GM19438 (cell line): ENCODE data around the gene SPTLC2.
A peak's percentile ranks its signal among the peaks of the same experiment; 100 is the strongest.

Source experiments
- ATAC-seq: cut with Tn5 transposase; IDR thresholded peaks from one replicate; pipeline ENCODE4 v1.9.1; 2021; ENCODE audit warnings: low read depth; ENCODE audit not compliant: unreplicated experiment

The SPTLC2 gene

DNA sequence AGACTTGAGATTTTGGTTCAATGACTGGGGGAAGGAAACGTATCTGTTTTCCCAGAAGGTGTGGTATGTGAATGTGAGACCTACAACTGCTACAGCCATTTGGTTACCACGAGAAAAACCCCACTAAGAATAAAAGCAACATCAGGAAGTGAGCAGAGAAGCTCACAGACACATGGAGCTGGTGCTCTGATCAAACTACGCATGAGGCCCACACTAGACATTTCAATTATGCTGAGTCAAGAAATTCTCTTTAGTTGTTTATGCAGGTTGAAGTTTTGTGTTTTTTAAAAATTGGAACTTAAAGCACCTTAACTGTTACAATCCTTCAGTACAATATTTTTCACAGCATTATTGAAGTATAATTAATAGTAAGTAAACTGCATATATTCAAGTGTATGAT is 8.9 kb upstream of the SPTLC2 start:
- ATAC-seq, result no peak

DNA sequence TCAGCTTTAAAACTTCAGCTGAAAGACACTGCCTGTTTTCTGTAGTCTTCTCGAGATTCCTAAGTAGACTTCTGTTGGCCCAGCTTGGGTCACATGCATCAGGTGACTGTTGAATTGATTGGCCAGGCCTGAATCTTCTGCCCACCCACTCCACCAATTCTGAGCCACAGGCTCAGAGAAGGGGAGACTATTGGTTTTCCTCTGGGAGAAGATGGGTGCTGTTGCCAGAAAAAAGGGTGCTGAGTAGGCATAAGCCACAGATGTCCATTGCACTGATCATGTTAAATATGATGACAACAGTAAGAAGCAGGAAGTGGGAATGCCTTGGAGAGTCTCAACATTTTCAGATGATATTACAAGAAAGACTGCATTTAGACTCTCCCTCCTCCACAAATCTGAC is 6.8 kb upstream of the SPTLC2 start:
- ATAC-seq, result no peak

DNA sequence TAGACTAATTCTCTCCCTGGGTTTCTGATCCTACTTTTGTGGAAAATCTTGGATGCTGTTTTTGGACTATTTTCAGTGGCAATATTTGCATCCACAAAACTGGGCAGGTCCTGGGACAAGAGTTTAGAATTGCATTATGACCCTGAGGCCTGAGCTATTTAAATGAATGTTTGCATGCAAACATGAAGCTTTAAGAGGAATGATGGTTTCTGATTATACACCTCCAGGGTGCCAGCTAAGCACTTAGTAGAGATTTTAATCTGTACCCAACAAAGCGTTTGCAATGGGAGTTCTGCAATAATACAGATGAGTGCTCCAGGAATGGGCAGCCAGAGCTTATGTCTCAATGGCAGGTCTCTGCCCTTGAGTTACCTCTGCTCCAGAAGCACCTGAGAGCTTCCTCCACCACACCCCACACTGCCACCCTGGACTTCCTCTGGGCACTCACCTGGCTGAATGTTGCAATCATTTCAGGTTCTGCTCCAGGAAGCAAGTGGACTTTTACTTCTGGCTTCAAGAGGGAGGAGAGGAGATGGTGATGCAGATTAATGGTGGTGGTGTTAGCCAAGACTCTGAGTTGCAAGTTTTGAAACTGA is 6.0 kb upstream of the SPTLC2 start:
- ATAC-seq, result no peak

DNA sequence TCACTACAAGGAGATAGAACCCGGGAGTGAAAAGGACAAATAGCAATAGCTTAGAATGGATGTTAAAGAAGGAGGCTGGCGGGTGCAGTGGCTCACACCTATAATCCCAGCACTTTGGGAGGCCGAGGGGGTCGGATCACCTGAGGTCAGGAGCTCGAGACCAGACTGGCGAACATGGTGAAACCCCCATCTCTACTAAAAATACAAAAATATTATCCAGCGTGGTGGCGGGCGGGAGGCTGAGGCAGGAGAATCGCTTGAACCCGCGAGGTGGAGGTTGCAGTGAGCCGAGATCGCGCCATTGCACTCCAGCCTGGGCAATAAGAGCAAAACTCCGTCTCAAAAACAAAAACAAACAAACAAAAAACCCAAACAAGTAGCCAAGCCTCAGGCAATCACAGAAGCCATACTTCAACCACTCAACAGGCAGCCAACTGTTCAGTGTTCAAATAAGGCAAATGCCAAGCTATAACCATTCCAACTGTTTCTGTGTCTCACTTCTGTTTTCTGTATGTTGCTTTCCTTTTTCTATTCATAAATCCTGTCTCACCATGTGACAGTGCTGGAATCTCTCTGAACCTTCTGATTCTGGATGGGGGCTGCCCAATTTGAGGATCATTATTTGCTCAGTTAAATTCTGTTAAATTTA is 3.9 kb upstream of the SPTLC2 start:
- ATAC-seq, result no peak

DNA sequence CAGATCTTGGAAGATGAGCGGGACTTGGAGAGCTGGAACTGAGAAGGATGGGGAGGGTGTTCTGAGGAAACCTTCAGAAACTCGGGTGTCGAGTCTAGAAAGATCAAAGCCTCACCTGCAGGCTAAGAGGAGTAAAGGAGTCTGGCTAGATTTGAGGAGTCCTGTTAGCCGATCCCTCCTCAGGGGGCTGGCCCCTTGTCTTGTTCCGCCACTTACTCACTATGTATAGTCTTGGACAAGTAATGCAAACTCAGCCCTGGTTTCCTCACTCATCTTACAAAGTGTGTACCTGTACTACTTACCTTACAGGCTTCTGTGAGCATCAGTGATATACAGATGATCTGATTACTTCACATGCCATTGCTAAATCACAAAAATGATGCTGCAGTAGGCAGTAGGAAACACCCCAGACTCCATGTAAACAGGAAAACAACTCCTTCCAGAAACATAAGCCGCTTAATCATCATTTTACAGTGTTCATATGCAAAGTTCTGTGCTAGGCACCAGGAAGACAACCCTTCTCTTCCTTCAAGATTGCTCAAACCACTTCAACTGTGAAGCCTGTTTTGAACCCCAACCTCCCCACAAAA is 2.0 kb upstream of the SPTLC2 start:
- no peak for ATAC-seq

DNA sequence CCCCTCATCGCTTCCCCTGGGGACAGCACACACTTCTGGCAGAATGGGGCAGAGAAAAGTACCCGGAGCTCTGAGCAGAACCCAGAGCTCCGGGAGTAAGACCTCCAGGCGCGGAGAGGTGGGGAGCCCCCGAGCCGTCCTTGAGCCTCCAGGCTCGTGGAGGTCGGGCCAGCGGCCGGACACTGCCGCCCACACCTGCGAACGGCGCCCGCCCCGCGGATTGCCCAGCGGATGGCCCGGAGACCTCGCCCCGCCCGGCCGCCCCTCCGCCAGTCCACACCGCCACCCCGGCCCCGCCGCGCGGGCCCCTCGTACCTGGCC is 344 bp downstream of the SPTLC2 start:
- peak; percentile 11 for ATAC-seq

DNA sequence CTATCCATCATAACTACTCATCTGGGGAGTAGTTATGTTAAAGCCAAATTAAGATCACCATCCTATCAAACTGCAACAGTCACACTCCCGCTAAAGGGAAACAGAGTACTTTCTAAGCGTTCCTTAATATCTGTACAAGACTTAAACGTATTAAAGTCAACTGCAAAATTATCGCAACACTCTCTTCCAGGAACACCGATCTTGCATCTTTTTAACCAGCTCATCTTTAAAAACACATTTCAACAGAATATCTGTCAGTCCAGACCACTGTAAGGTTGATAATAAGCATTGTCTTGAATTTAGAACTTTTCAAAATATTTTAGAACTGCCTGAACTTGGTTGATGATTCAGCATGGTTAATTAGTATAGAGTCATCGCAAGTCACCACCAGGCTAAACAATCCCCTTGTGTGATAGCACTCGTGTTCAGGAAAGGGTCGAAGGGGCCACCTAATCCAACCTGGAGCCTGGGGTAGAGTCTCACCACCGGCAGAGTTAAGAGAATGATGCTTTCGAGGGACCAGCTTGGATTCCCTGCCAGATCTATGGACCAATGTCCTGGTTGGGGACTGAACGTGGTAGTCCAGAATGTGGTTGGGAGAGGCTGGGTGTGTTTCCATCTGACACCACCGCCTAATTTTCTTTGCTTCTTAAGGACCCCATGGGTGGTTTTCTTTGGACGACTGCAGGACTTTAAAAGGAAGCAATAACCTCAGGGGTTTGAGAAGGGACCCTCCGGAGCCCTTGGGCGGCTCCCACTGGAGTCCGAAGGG is 890 bp downstream of the SPTLC2 start:
- no peak for ATAC-seq

DNA sequence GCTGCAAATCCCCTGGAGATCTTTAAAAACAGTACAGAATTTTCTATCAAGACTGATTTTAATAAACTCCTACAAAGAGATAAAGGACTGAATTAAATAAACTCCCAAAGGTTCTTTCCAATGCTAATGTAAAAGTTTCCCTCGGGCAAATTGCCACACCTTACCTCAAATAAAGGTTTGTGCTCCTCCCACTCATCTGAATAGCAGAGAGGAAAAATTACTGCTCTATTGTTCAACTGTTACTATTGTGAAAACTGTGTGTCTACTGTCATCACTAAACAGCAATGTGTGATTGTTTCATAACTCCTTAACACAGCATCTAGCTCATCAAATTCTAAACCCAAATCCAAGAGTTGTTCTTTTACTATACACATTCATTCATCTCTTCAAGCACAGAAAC is 3.2 kb downstream of the SPTLC2 start:
- ATAC-seq, result no peak

DNA sequence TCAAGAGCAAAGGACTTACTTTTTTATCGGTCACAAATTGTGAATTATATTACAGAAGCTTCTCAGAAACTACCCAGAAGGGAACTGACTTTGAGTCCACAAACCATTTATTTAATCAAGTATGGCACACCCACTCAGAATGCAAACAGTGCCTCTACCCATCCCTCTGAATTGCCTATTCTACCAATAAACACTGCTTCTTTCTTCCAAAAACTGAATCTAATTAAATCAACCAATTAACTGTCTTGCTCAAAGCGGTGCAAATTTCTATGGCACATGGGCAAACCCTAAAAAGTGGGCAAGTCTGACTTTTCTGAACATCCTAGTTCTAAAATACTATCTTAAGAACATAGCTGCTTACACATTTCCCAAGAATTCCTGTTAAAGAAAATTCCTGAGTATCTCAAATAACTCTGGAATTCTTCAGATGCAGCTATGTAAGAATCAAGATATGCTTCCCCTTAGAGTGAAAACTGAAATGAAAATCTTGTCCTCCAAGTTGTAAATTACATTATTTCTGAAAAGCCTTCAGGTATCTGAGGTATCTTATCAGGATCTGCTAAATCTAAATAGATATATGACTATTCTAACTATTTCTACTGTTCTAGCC is 4.3 kb downstream of the SPTLC2 start:
- ATAC-seq, result no peak

DNA sequence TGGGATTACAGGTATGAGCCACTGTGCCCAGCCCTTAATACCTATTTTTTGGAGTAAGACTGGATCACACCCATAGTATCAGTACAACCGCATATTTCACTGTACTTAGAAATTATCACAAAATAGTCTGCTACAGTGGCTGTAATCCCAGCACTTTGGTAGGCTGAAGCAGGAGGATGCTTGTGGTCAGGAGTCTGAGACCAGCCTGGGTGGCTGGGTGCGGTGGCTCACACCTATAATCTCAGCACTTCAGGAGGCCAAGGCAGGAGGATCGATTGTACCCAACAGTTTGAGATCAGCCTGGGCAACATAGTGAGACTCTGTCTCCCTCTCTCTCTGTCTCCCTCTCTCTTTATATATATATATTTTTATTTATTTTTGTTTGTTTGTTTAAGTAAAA is 5.9 kb downstream of the SPTLC2 start:
- no peak for ATAC-seq

DNA sequence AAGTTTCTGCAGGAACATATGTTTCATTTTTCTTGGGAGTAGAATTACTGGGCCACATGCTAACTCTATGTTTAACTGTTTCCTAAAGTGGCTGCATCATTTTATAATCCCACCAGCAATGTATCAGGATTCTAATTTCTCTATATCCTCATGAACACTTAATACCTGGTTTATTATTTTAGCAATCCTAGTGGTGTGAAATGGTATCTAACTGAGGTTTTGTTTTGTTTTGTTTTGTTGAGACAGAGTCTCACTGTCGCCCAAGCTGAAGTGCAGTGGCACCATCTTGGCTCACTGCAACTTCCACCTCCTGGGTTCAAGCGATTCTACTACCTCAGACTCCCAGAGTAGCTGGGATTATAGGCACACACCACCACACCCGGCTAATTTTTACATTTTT is 6.5 kb downstream of the SPTLC2 start:
- ATAC-seq, result no peak

DNA sequence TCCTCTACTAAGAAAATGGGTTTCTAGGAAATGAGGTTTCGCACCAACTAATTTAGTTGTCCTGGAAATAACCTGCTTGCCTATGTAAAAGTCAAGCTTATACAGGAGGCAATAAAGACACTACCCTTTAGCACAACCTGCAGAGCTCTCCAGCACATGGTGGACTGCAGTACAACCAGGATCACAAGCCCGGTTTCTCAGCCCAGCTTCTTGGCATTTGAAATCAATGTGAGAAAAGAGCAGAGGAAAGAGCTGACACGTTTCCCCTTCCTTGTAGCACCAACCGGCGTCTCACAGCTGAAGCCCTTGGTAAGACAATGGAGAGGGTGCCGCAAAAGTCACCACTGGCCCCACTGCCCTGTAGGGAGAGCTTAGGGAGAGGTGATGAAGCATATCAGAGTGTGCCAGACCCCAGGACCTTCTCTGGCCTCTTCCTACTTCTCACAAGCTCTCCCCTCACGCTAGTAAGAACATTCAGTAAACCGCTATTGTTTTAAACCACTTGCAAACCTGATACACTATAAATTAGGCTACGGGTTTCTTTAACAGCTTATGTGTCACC is 8.6 kb downstream of the SPTLC2 start:
- no peak for ATAC-seq

DNA sequence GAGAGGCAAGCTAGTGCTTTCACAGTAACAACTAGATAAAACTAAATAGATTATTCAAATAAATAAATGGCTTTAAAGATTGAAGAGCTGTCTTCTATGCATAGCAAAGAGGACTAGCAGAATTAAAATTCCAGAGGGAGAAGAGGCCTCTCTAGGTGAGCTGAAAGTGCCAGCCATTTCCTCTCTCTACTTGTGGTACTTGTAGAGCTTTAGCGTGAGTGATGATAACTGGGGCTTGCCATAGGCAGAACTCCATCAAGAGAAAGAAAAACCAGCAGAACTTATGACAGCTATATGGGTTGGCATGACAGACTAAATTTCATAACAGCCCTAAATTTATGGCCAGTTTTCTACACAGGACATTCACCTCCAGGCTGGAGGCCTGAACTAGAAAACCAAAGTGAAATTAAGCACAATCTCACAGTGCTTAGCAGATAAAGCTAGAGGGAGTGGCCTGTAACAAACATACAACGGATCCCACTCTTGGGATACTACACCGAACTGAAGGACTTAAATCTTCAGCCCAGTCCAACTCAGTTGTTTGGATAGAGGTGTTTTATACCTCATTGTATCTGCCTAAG is 11.0 kb downstream of the SPTLC2 start:
- ATAC-seq, result no peak

DNA sequence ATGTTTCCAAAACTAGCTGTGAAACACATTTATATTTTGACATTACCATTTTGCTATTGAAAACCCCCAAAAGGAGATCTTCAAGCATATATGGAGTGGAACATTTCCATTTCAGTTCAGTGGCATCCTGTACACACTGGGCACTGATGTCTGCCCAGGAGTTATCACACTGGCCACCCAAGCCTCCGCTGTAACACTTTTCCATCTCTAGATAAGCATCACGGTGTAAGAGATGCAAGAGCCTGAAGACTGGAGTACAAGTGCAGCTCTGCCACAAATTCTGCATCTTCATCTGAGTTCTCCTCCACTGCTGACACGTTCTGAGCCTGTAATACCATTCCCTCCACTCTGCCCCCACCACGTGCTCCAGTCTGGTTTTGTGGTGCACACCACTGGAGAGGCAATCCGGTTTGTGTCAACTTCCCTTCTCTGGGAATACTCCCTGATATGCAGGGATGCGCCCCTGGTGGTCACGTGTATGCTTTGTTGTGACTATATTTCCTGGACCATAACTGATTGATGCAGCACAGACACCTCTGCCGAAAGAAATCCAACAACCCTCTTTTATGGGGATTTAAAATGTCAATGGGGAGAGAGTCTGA is 12.7 kb downstream of the SPTLC2 start:
- no peak for ATAC-seq

DNA sequence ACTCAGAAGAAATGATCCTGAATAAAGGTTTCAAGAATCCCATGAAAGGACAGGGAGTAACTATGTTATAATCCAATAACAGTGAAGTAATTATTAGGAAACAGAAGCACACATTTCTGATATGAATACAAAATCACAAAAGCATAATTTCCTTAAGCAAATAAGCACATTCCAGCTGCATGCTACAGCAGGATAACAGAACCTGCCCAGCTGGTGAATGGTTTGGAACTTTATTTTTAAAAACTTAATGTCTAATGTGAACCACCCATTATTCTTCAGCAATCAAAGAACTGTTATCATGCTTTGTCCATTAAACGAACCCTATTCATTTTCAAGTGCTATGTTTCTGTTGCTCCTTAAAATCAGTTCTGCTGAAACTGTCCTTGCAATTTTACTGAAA is 13.4 kb downstream of the SPTLC2 start:
- ATAC-seq, result no peak

DNA sequence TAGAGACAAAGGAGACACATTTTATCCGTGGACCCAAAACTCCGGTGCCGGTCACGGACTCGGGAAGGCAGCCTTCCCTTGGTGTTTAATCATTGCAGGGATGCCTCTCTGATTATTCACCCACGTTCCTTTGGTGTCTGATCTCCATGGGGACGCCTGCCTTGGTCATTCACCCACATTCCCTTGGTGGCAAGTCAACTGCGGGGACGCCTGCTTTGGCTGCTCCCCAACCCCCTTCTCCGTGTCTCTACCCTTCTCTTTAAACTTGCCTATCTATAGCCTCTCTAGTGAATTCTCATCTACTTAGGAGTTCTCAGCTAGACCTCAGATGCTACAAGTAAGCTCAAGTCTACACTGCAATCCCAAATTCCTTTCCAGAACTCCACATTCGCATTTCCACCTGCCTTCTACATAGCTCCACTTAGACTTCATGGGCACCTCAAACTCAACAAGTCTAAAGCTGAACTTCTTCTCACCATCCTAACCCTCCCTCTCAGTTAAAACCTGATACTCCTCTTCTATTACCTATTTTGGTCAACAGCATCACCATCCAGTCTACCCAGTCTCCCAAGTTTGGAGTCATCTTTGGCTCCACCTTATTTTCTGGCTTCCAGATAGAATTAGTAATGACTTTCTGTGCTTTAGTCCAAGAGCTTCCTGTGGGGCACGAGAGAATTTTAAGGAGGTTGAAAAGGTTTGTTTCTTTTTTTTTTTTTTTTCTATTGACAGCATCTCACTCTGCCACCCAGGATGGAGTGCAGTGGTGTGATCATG is 14.4 kb downstream of the SPTLC2 start:
- no peak for ATAC-seq

DNA sequence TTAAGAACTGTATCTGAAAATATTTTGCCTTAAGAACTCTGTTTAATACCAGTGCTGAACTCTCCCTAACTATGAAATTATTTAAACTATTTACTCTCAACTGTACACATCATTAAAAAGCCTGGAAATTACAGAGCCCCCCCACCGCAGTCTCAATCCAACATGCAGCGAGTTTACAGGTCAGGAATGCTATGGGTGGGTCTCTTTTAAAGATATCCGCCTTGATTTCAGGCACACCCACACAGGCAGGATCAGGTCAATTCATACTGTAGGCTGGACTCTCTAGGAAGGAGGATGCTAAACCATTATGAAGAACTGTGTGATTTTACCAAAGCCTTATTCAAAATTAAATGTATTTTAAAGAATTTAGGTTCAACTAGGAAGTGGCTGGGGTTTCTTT is 16.5 kb downstream of the SPTLC2 start:
- no peak for ATAC-seq

DNA sequence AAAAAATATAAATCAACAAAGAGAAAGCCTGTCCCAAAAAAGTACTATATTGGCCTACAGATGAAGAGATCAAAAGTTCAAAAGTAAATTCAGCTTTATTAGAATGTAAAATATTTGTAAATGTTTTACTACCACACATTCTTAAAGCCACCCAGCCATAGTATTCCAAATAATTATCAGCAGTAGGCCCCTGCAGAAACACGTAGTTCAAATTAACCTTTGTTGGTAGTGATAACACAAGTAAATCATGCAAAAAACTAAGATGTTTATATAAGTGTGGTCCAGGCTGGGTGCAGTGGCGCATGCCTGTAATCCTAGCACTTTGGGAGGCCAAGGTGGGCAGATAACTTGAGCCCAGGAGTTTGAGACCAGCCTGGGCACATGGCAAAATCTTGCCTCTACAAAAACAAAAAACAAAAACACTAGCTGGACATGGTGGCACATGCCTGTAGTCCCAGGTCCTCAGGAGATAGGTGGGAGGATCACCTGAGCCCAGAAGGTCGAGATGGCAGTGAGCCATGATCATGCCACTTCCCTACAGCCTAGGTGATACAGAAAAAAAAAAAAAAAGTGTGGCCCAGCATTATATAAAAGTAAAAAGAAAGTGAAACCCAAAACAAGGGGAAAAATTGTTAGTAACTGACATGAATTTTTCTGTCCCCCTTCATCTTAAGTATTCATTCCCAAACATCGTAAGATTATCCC is 17.9 kb downstream of the SPTLC2 start:
- no peak for ATAC-seq

DNA sequence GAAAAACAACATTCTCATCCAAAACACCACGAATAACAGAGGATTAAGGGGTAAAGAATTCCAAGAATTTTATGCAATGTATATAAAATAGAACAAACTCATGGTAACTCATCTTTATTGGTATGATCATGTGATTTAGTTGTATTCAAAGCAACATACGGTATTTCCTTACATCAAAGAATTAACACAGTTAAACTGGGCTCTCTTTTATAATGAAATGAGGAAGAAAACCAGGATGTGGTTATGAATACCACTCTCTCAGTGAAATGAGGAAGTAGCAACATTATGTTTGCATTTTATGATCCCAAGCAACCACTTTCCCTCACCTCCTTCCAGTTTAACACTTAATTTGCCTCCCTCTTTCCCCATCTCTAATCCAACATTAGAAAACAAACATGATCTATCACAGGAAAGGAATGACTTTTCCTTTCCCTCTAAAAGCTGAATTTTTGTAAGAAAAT is 22.9 kb downstream of the SPTLC2 start:
- ATAC-seq, result peak; percentile 49
